Measurements from ENCODE around the gene HMGA1. TPM values are rescaled to one million over a fixed set of nuclear protein-coding genes. Genes with fewer than 3 reads are reported as not detected.

The HMGA1 gene
- total and polyA plus RNA-seq, 2 of the 13 experiments (the other 11 are each of a cell fraction or from before 2014, with no cell fraction given), result 117 to 145 TPM

- TF ChIP-seq ZNF225 (CRISPR knock-in tag; IDR thresholded peaks at IDR 0.05), result peak; percentile 87
Measured at GRCh38 chr6:34237722-34238584, 1.3 kb downstream of the HMGA1 start (continued).

DNA sequence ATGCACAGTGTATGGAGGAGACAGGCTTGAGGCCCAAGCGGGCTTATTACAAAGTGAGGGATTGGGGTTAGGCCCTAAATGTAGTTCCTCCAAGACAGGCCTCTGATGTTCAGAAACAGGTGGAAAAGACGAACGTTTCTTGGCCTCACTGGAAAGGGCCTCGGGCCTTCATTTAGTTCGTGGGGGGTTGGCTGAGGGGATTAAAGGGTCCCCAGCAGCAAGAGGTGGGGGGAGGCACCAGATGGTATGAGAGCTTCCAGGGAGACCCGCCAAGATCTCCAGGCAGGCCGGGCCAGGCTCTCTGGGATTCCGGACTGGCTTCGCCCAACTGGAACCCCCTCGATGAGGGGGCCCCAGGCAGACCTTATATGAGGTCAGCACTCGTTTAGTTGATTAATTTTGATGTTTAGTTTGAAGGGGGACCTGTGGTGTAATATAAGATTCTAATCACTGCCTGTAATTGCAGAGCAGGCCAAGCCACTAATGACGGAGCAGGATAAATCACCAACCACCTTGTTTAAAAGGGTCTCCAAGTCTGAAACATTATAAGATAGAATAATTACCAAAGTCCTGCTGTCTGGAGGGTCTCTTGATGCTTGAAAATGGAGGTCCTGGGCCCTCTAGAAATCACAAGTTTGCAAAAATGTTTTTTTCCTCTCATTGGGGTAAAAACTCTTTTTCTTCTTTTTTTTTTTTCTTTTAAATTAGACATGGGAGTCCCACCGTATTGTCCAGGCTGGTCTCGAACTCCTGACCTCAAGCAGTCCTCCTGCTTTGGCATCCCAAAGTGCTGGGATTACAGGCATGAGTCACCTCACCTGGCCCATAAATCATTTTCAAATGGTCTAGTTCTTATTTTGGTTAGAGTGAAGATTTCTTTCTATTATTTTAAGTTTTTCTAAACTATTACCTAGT is 2.2 kb downstream of the HMGA1 start:
- DNase-seq (ENCODE audit: low spot score), result no peak
- peak overlapping the region; percentile 88 for H3K9ac ChIP-seq (ENCODE audit: insufficient read depth, low read depth, low read length)
- no peaks in the 10 kb centered on the region for H4K20me1 ChIP-seq (ENCODE audit: insufficient read depth, low read length)
- no peak overlapping the region for H2AFZ ChIP-seq (ENCODE audit: low read length)
- in situ Hi-C loops (cut with HindIII; ENCODE audit: extremely low pct_ligation_motif_present, low pct_unique_long_range_greater_than_20kb) (loop anchor here (25.0 kb wide), 1 partner anchor 373 kb away; no protein-coding TSS in a partner anchor), intact Hi-C loops (cut with micrococcal nuclease; ENCODE audit: unreplicated experiment) (no loop called here)
- CTCF ChIA-PET (ENCODE audit: low intra/inter-chr PET ratio, low total read pairs), result interaction anchor here (0.9 kb wide), 1 partner anchor 42 kb away, joined by 4 read pairs; no protein-coding TSS in a partner anchor
- peak overlapping the region; percentile 65 for H3K27ac ChIP-seq (ENCODE audit: extremely low read length, insufficient read depth, low read length)
- peak overlapping the region; percentile 79 for H3K4me2 ChIP-seq (ENCODE audit: low read depth, low read length)
- peaks cover 25% of the 10 kb centered on the region for H3K79me2 ChIP-seq (ENCODE audit: insufficient read depth, low read length)
- 85% methylated on average over 14 of the region's 14 CpGs for WGBS (ENCODE audit: low lambda C conversion rate)
- H3K4me1 ChIP-seq (ENCODE audit: insufficient read depth, low read length), result peaks cover 52% of the 10 kb centered on the region
- no peak for ATAC-seq
- BruUV-seq (replicated peaks), result TSS peak; percentile 43
- POLR2A ChIA-PET, result no interaction called here
- peaks cover 21 to 37% of the 10 kb centered on the region in 2 experiments; a peak in 4 of 5 replicates for H3K36me3 ChIP-seq (replicated peaks in 1 of 2; ENCODE audit: control insufficient read depth in 1 of 2, insufficient read depth in 2 of 2, low read length in 2 of 2)
- no peaks in the 10 kb centered on the region for H3K9me3 ChIP-seq (ENCODE audit: low read length)
- H3K27me3 ChIP-seq (ENCODE audit: control insufficient read depth in 1 of 2, insufficient read depth in 2 of 2, low read length in 2 of 2), result no peaks in the 10 kb centered on the region; a peak in 1 of 5 replicates
- no peak for FAIRE-seq
- peak overlapping the region; percentile 78 to 91 (median 86) for H3K4me3 ChIP-seq (replicated peaks in 1 of 3; ENCODE audit: insufficient read depth in 1 of 3, low read depth in 2 of 3, low read length in 3 of 3)
- TF ChIP-seq SAP130 (CRISPR knock-in tag; IDR thresholded peaks at IDR 0.05; ENCODE audit: low read depth) (no peak), ZFAT (CRISPR knock-in tag; conservative IDR thresholded peaks at IDR 0.05) (no peak), RBM39 (IDR thresholded peaks at IDR 0.05; ENCODE audit: low read depth, low read length, poor library complexity, severe bottlenecking) (no peak)
- TF ChIP-seq, protein P1, sequence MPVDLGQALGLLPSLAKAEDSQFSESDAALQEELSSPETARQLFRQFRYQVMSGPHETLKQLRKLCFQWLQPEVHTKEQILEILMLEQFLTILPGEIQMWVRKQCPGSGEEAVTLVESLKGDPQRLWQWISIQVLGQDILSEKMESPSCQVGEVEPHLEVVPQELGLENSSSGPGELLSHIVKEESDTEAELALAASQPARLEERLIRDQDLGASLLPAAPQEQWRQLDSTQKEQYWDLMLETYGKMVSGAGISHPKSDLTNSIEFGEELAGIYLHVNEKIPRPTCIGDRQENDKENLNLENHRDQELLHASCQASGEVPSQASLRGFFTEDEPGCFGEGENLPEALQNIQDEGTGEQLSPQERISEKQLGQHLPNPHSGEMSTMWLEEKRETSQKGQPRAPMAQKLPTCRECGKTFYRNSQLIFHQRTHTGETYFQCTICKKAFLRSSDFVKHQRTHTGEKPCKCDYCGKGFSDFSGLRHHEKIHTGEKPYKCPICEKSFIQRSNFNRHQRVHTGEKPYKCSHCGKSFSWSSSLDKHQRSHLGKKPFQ (CRISPR knock-in tag; IDR thresholded peaks at IDR 0.05; ENCODE audit: insufficient replicate concordance), result peak; percentile 3
- TF ChIP-seq, protein P2, sequence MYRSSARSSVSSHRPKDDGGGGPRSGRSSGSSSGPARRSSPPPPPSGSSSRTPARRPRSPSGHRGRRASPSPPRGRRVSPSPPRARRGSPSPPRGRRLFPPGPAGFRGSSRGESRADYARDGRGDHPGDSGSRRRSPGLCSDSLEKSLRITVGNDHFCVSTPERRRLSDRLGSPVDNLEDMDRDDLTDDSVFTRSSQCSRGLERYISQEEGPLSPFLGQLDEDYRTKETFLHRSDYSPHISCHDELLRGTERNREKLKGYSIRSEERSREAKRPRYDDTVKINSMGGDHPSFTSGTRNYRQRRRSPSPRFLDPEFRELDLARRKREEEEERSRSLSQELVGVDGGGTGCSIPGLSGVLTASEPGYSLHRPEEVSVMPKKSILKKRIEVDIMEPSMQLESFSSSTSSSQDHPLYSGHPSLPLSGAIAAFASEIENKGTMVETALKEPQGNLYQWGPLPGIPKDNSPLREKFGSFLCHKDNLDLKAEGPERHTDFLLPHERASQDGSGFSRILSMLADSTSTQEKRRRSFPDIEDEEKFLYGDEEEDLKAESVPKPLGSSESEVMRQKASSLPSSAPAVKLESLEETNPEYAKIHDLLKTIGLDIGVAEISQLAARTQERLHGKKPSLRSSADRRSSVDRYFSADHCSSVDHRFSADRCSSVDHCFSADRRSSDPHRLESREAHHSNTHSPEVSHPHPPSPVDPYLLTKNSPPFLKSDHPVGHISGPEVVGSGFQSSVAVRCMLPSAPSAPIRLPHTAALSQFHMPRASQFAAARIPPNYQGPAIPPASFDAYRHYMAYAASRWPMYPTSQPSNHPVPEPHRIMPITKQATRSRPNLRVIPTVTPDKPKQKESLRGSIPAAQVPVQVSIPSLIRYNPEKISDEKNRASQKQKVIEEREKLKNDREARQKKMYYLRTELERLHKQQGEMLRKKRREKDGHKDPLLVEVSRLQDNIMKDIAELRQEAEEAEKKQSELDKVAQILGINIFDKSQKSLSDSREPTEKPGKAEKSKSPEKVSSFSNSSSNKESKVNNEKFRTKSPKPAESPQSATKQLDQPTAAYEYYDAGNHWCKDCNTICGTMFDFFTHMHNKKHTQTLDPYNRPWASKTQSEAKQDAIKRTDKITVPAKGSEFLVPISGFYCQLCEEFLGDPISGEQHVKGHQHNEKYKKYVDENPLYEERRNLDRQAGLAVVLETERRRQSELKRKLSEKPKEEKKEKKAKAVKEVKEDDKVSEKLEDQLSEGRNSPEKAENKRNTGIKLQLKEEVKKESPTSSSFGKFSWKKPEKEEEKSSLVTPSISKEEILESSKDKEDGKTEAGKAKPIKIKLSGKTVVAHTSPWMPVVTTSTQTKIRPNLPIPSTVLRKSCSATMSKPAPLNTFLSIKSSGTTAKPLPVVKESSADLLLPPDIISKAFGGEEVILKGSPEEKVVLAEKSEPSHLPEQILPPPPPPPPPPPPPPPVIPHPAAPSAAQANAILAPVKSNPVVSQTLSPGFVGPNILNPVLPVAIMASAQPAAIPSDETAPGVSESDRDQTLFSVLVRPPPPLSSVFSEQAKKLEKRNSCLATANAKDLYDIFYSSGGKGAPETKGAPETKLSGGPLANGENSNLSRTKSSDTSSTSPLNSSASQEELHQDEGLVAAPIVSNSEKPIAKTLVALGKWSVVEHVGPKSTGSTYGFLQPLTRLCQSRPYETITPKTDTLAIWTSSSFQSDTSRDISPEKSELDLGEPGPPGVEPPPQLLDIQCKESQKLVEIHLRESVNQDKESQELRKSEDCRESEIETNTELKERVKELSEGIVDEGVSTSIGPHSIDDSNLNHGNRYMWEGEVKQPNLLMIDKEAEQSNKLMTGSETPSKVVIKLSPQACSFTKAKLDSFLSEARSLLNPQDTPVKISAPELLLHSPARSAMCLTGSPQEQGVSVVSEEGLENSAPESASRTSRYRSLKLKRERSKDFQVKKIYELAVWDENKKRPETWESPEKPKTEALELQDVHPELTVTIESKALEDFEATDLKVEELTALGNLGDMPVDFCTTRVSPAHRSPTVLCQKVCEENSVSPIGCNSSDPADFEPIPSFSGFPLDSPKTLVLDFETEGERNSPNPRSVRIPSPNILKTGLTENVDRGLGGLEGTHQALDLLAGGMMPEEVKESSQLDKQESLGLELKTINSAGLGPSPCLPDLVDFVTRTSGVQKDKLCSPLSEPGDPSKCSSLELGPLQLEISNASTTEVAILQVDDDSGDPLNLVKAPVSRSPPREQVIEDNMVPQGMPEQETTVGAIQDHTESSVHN (CRISPR knock-in tag; IDR thresholded peaks at IDR 0.05), result no peak

Data from HepG2 (cell line).